GM23338 (cell line): ENCODE measurements around the gene B3GNT9. TPM values are rescaled to one million over a fixed set of nuclear protein-coding genes. Genes with fewer than 3 reads are reported as not detected.

Source experiments
- POLR2AphosphoS5 ChIP-seq: IDR thresholded peaks from 2 replicates; pipeline ENCODE4 v1.6.1; 2016; ENCODE audit warnings: antibody characterized with exemption, low read depth
- STAT1 ChIP-seq: IDR thresholded peaks from one replicate; pipeline ENCODE4 v1.6.1; 2016; ENCODE audit warnings: antibody characterized with exemption; ENCODE audit not compliant: unreplicated experiment
- polyA plus RNA-seq: library from polyadenylated mRNA; unstranded; fragments of >200 nt; fragmentation: Nextera tagmentation; extraction: Ambion mirVana; gene quantifications from 2 replicates; pipeline ENCODE4 v1.2.1, GENCODE V29; 2016
- total RNA-seq: library from RNA; depleted of rRNA; stranded (reverse); fragments of >200 nt; shearing (Covaris generic); gene quantifications from 2 replicates; pipeline ENCODE4 v1.2.3, GENCODE V29; 2014
- TF ChIP-seq, protein P1 (sequence below): fragments of 250-450 bp; sonication (Bioruptor Pico); IDR thresholded peaks from 2 replicates; pipeline ENCODE4 v1.5.0; 2020; ENCODE audit warnings: mild to moderate bottlenecking, moderate library complexity
- TF ChIP-seq, protein P2 (sequence below), 2 experiments: fragments of 200-600 bp in 1 of 2; sonication (generic) in 1 of 2; conservative IDR thresholded peaks; 2 replicates each; pipeline versions ENCODE4 v1.5.1 to v1.6.1; 2016 to 2017; ENCODE audit warnings: antibody characterized with exemption in 2 of 2, low read depth in 2 of 2, mild to moderate bottlenecking in 2 of 2, moderate library complexity in 1 of 2
- TF ChIP-seq, protein P3 (sequence below): IDR thresholded peaks from one replicate; pipeline ENCODE4 v1.6.1; 2018; ENCODE audit warnings: antibody characterized with exemption; ENCODE audit not compliant: unreplicated experiment

Gene B3GNT9
- total and polyA plus RNA-seq, 2 experiments from 2014 or later: 0.99 to 7.0 TPM

DNA sequence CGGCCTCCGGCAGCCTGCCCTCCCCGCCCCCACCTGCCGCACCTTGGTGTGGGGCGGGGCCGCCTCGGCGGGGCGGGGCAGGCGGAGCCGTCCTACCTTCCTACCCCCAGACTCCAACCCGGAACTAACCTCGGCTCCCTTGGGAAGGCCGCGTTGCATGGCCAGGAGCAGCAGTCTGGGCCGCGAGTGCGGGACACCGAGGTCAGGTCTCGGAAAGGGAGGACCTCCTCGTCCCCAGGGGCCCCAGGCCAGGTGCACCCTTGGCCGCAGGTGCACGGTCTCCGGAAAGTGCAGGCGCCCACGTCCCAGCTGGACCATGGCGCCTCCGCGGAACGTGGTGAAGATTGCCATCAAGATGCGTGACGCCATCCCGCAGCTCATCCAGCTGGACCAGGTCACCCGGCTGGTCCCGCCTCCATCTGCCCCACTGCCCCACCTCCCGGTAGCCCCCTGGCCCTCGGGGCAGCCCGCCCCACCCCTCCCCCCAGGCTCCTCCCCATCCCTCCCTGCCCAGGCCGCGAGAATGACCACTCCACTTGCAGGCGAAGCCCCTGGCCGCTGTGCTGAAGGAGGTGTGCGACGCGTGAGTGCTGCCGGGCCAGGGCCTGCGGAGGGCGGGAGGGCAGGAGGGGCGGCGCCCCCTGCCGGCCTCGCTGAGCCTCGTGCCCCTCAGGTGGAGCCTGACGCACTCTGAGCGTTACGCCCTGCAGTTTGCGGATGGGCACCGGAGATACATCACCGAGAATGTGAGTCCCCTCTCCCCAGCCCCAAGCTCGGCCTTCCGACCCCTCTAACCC is 48.4 kb upstream of the B3GNT9 start, which contains the start of gene ELMO3 (continued):
- TF ChIP-seq, protein P1, sequence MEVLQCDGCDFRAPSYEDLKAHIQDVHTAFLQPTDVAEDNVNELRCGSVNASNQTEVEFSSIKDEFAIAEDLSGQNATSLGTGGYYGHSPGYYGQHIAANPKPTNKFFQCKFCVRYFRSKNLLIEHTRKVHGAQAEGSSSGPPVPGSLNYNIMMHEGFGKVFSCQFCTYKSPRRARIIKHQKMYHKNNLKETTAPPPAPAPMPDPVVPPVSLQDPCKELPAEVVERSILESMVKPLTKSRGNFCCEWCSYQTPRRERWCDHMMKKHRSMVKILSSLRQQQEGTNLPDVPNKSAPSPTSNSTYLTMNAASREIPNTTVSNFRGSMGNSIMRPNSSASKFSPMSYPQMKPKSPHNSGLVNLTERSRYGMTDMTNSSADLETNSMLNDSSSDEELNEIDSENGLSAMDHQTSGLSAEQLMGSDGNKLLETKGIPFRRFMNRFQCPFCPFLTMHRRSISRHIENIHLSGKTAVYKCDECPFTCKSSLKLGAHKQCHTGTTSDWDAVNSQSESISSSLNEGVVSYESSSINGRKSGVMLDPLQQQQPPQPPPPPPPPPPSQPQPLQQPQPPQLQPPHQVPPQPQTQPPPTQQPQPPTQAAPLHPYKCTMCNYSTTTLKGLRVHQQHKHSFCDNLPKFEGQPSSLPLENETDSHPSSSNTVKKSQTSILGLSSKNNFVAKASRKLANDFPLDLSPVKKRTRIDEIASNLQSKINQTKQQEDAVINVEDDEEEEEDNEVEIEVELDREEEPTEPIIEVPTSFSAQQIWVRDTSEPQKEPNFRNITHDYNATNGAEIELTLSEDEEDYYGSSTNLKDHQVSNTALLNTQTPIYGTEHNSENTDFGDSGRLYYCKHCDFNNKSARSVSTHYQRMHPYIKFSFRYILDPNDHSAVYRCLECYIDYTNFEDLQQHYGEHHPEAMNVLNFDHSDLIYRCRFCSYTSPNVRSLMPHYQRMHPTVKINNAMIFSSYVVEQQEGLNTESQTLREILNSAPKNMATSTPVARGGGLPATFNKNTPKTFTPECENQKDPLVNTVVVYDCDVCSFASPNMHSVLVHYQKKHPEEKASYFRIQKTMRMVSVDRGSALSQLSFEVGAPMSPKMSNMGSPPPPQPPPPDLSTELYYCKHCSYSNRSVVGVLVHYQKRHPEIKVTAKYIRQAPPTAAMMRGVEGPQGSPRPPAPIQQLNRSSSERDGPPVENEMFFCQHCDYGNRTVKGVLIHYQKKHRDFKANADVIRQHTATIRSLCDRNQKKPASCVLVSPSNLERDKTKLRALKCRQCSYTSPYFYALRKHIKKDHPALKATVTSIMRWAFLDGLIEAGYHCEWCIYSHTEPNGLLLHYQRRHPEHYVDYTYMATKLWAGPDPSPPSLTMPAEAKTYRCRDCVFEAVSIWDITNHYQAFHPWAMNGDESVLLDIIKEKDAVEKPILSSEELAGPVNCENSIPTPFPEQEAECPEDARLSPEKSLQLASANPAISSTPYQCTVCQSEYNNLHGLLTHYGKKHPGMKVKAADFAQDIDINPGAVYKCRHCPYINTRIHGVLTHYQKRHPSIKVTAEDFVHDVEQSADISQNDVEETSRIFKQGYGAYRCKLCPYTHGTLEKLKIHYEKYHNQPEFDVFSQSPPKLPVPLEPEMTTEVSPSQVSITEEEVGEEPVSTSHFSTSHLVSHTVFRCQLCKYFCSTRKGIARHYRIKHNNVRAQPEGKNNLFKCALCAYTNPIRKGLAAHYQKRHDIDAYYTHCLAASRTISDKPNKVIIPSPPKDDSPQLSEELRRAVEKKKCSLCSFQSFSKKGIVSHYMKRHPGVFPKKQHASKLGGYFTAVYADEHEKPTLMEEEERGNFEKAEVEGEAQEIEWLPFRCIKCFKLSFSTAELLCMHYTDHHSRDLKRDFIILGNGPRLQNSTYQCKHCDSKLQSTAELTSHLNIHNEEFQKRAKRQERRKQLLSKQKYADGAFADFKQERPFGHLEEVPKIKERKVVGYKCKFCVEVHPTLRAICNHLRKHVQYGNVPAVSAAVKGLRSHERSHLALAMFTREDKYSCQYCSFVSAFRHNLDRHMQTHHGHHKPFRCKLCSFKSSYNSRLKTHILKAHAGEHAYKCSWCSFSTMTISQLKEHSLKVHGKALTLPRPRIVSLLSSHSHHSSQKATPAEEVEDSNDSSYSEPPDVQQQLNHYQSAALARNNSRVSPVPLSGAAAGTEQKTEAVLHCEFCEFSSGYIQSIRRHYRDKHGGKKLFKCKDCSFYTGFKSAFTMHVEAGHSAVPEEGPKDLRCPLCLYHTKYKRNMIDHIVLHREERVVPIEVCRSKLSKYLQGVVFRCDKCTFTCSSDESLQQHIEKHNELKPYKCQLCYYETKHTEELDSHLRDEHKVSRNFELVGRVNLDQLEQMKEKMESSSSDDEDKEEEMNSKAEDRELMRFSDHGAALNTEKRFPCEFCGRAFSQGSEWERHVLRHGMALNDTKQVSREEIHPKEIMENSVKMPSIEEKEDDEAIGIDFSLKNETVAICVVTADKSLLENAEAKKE (CRISPR knock-in tag): no peak
- TF ChIP-seq POLR2AphosphoS5 (peak; percentile 61), STAT1 (no peak)
- TF ChIP-seq, protein P2, sequence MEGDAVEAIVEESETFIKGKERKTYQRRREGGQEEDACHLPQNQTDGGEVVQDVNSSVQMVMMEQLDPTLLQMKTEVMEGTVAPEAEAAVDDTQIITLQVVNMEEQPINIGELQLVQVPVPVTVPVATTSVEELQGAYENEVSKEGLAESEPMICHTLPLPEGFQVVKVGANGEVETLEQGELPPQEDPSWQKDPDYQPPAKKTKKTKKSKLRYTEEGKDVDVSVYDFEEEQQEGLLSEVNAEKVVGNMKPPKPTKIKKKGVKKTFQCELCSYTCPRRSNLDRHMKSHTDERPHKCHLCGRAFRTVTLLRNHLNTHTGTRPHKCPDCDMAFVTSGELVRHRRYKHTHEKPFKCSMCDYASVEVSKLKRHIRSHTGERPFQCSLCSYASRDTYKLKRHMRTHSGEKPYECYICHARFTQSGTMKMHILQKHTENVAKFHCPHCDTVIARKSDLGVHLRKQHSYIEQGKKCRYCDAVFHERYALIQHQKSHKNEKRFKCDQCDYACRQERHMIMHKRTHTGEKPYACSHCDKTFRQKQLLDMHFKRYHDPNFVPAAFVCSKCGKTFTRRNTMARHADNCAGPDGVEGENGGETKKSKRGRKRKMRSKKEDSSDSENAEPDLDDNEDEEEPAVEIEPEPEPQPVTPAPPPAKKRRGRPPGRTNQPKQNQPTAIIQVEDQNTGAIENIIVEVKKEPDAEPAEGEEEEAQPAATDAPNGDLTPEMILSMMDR (conservative IDR thresholded peaks at IDR 0.05; ENCODE audit: low read depth in 2 of 2): peak; percentile 52 to 89
- TF ChIP-seq, protein P3, sequence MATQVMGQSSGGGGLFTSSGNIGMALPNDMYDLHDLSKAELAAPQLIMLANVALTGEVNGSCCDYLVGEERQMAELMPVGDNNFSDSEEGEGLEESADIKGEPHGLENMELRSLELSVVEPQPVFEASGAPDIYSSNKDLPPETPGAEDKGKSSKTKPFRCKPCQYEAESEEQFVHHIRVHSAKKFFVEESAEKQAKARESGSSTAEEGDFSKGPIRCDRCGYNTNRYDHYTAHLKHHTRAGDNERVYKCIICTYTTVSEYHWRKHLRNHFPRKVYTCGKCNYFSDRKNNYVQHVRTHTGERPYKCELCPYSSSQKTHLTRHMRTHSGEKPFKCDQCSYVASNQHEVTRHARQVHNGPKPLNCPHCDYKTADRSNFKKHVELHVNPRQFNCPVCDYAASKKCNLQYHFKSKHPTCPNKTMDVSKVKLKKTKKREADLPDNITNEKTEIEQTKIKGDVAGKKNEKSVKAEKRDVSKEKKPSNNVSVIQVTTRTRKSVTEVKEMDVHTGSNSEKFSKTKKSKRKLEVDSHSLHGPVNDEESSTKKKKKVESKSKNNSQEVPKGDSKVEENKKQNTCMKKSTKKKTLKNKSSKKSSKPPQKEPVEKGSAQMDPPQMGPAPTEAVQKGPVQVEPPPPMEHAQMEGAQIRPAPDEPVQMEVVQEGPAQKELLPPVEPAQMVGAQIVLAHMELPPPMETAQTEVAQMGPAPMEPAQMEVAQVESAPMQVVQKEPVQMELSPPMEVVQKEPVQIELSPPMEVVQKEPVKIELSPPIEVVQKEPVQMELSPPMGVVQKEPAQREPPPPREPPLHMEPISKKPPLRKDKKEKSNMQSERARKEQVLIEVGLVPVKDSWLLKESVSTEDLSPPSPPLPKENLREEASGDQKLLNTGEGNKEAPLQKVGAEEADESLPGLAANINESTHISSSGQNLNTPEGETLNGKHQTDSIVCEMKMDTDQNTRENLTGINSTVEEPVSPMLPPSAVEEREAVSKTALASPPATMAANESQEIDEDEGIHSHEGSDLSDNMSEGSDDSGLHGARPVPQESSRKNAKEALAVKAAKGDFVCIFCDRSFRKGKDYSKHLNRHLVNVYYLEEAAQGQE: peak; percentile 44
